ENCODE results near the gene SLC16A2.

GRCh38 chrX:74540635-74541249 is 119.4 kb downstream of the SLC16A2 start:
- no peak for TF ChIP-seq CTCF (IDR thresholded peaks at IDR 0.05)
- TF ChIP-seq POLR2A (IDR thresholded peaks at IDR 0.05), result no peak
- TF ChIP-seq POLR2AphosphoS5 (IDR thresholded peaks at IDR 0.05), result no peak
